Esophagus squamous epithelium (tissue), 4 donors: ENCODE data around the gene NGFR.

Experiments
- POLR2A ChIP-seq, 4 donors: fragments of 450-650 bp; IDR thresholded peaks; one replicate each; pipeline ENCODE4 v1.6.1; 2017; ENCODE audit warnings: antibody characterized with exemption in 4 of 4, mild to moderate bottlenecking in 4 of 4, moderate library complexity in 3 of 4
- TF ChIP-seq, protein P1 (sequence below), 6 experiments: fragments of 450-650 bp in 4 of 6; fragments of 200-600 bp in 2 of 6; sonication (generic) in 2 of 6; IDR thresholded peaks; one replicate each; pipeline ENCODE4 v1.5.1; 2016 to 2019; ENCODE audit warnings: antibody characterized with exemption in 6 of 6, mild to moderate bottlenecking in 4 of 6, moderate library complexity in 4 of 6

DNA sequence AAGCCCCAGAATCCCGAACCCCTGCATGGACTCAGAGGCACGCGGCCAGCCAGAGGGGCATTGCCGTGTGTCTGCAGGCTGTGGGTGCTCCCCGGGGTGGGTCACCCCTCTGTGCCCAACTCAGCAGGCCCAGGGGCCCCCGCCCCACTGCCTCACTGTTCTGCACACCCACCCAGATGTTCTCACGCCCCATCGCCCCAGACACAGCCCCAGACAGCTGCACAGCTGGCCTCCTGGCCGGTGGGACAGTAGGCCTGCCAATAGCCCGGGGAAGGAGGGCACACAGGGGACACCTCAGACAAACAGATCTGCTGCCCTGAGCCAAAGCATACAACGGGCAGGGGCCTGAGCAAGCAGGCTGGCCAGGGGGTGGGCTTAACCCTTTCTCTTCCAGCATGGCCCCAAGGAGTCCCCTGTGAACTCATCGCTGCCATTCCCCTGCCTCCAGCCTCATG is 53.0 kb downstream of the NGFR start:
- TF ChIP-seq POLR2A (IDR thresholded peaks at IDR 0.05), result no peak
- TF ChIP-seq, protein P1, sequence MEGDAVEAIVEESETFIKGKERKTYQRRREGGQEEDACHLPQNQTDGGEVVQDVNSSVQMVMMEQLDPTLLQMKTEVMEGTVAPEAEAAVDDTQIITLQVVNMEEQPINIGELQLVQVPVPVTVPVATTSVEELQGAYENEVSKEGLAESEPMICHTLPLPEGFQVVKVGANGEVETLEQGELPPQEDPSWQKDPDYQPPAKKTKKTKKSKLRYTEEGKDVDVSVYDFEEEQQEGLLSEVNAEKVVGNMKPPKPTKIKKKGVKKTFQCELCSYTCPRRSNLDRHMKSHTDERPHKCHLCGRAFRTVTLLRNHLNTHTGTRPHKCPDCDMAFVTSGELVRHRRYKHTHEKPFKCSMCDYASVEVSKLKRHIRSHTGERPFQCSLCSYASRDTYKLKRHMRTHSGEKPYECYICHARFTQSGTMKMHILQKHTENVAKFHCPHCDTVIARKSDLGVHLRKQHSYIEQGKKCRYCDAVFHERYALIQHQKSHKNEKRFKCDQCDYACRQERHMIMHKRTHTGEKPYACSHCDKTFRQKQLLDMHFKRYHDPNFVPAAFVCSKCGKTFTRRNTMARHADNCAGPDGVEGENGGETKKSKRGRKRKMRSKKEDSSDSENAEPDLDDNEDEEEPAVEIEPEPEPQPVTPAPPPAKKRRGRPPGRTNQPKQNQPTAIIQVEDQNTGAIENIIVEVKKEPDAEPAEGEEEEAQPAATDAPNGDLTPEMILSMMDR (IDR thresholded peaks at IDR 0.05), result no peak
